T-cell (primary cell): ENCODE data around the gene CHP1. TPM values are rescaled to one million over a fixed set of nuclear protein-coding genes. Genes with fewer than 3 reads are reported as not detected.
"Not testable (repeated sequence)": the region's sequence is repeated elsewhere in the genome, so short reads cannot be mapped to it uniquely, and the experiment has no call there.

Source experiments
- ATAC-seq, 4 experiments: fragments of 200-7000 bp in 3 of 4; fragments of 150-1000 bp in 1 of 4; cut with Tn5 transposase; replicated peaks in 1 of 4; 1 replicate in 3 of 4; 2 replicates in 1 of 4; pipeline ENCODE4 v1.10.0; 2021; ENCODE audit warnings: moderate library complexity in 3 of 4, mild to moderate bottlenecking in 2 of 4, moderate number of reproducible peaks in 1 of 4
- CTCF ChIA-PET, 2 donors: fragments of 300-600 bp; sonication (Branson Sonifier 250); formaldehyde crosslinking; loops; one replicate each; lab custom pipeline; 2022; ENCODE audit warnings: antibody characterized with exemption in 2 of 2; lab: Charles Lee
- POLR2A ChIA-PET, 2 donors: fragments of 300-600 bp; sonication (Branson Sonifier 250); formaldehyde crosslinking; loops; one replicate each; lab custom pipeline; 2022; ENCODE audit warnings: antibody characterized with exemption in 2 of 2; lab: Charles Lee
- DNase-seq, 35 experiments: peaks; one replicate each; pipeline versions ENCODE4 v3.0.0 to v3.0.0-alpha.2; 2013 to 2023
- H3K27ac ChIP-seq: one replicate; pipeline ENCODE4 v1.5.1; 2013; ENCODE audit warnings: low read length
- H3K27me3 ChIP-seq, 2 experiments: replicated peaks in 1 of 2; 1 replicate in 1 of 2; 2 replicates in 1 of 2; pipeline versions ENCODE4 v1.6.1 to v1.7.0; 2013; ENCODE audit warnings: low read length in 1 of 2, mixed read lengths in 1 of 2; ENCODE audit not compliant: control insufficient read depth in 2 of 2, insufficient read depth in 2 of 2; ENCODE audit errors: extremely low read depth in 1 of 2
- H3K36me3 ChIP-seq, 2 donors: 1 replicate in 1 of 2; 2 replicates in 1 of 2; pipeline versions ENCODE4 v1.6.1 to v1.7.0; 2013; ENCODE audit warnings: low read length in 1 of 2; ENCODE audit not compliant: control insufficient read depth in 2 of 2, insufficient read depth in 1 of 2; ENCODE audit errors: extremely low read depth in 1 of 2
- H3K4me1 ChIP-seq, 2 experiments: 1 replicate in 1 of 2; 2 replicates in 1 of 2; pipeline versions ENCODE4 v1.6.1 to v1.7.0; 2013; ENCODE audit warnings: low read length in 2 of 2, mixed read lengths in 1 of 2; ENCODE audit not compliant: insufficient read depth in 2 of 2, control insufficient read depth in 1 of 2; ENCODE audit errors: extremely low read depth in 1 of 2
- H3K4me3 ChIP-seq, 2 donors: 1 replicate in 1 of 2; 2 replicates in 1 of 2; pipeline versions ENCODE4 v1.5.1 to v1.7.0; 2013; ENCODE audit warnings: mild to moderate bottlenecking in 2 of 2, low read length in 1 of 2, moderate library complexity in 1 of 2; ENCODE audit not compliant: control insufficient read depth in 1 of 2; ENCODE audit errors: extremely low read depth in 1 of 2
- H3K9me3 ChIP-seq: 2 replicates; pipeline ENCODE4 v1.7.0; 2013
- H3K27ac Mint-ChIP-seq, 2 donors: one replicate each; pipeline ENCODE4 v1.8.0; 2020 to 2021; ENCODE audit warnings: mild to moderate bottlenecking in 2 of 2, mixed read lengths in 2 of 2
- H3K27me3 Mint-ChIP-seq, 2 donors: one replicate each; pipeline ENCODE4 v1.8.0; 2021 to 2022; ENCODE audit warnings: mixed read lengths in 2 of 2
- H3K36me3 Mint-ChIP-seq: one replicate; pipeline ENCODE4 v1.8.0; 2021; ENCODE audit warnings: mixed read lengths
- H3K4me1 Mint-ChIP-seq, 3 donors: one replicate each; pipeline ENCODE4 v1.8.0; 2020 to 2022; ENCODE audit warnings: mixed read lengths in 3 of 3, mild to moderate bottlenecking in 1 of 3
- H3K4me3 Mint-ChIP-seq, 3 donors: one replicate each; pipeline ENCODE4 v1.8.0; 2020 to 2022; ENCODE audit warnings: mild to moderate bottlenecking in 3 of 3, mixed read lengths in 3 of 3, moderate library complexity in 3 of 3
- H3K9me3 Mint-ChIP-seq, 3 donors: one replicate each; pipeline ENCODE4 v1.8.0; 2020 to 2022; ENCODE audit warnings: mixed read lengths in 3 of 3
- WGBS: methylation state at CpG from one replicate; pipeline ENCODE4 v1.1.5; 2013; ENCODE audit warnings: missing lambda C conversion rate; ENCODE audit not compliant: insufficient coverage; 5-methylcytosine and 5-hydroxymethylcytosine counted together
- total RNA-seq, 35 experiments: library from RNA in 6 of 35; stranded (reverse) in 6 of 35; fragments of 120-200 nt in 1 of 35; gene quantifications; one replicate each; pipeline versions ENCODE4 v1.2.1 to v1.2.4 and lab custom pipeline; 2013 to 2026

Gene CHP1
- total RNA-seq, 5 donors from 2014 or later (not counting 1 experiment from before 2014, with no cell fraction given), result 20.5 to 34.4 (median 31.1) TPM

GRCh38 chr15:41307679-41308078, 76.6 kb downstream of the CHP1 start:
- Histone ChIP-seq H3K27me3 (no peaks in the 10 kb centered on the region), H3K27ac (no peak overlapping the region), H3K4me3 (no peak overlapping the region), H3K4me1 (no peaks in the 10 kb centered on the region), H3K36me3 (peaks cover 0 to 13% of the 10 kb centered on the region in 2 donors), H3K9me3 (no peaks in the 10 kb centered on the region)
- 75% methylated on average over 2 of the region's 5 CpGs for WGBS
- Mint-ChIP-seq H3K36me3 (peaks cover 7% of the 10 kb centered on the region), H3K9me3 (no peaks in the 10 kb centered on the region), H3K4me3 (no peak overlapping the region), H3K27ac (no peak overlapping the region), H3K27me3 (no peaks in the 10 kb centered on the region), H3K4me1 (peaks cover 2 to 5% (median 5%) of the 10 kb centered on the region in 3 donors)
- ChIA-PET CTCF (no interaction called here), POLR2A (no interaction called here)
- ATAC-seq (no peak), DNase-seq (no peak)

DNA sequence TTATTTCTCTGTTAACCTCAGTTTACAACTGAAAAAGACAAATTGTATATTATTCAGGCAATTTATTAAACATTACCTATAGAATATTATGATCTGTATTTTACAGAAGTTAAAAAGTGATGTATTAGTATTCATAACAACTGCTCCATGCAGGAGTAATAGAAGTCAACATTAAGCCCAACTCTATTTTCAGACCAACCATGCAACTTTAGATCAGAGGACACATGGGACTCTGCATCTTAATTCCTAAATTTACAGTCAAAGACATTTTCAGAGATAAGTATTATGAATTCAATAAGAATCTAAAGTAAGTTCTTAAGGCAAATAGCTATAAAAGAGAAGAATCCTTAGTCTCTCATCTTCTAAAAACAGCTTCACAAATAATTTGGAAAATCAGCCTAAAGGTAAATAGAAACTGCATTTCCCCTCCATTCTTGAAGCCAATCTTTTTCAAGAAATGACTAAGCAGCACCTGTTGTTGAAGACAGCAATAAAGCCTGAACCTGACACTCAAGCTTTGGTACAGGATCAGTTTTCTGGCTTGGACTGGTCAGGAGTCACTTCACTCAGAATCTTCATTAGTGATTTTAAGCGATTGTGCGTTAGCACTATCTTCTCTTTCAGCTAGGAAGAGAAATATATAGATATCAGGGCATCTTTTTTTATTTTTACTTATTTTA, 78.3 kb downstream of the CHP1 start:
- Mint-ChIP-seq H3K27me3 (no peaks in the 10 kb centered on the region), H3K9me3 (no peaks in the 10 kb centered on the region), H3K4me1 (peaks cover 0 to 3% (median 3%) of the 10 kb centered on the region in 3 donors), H3K36me3 (peaks cover 17% of the 10 kb centered on the region), H3K27ac (no peak overlapping the region), H3K4me3 (no peak overlapping the region)
- ChIA-PET CTCF (interaction anchor here in 1 of 2 donors (0.7 kb wide), 1 partner anchor 1264 kb away, joined by 4 read pairs; no protein-coding TSS in a partner anchor), POLR2A (no interaction called here)
- Histone ChIP-seq H3K36me3 (peaks cover 0 to 9% of the 10 kb centered on the region in 2 donors), H3K9me3 (no peaks in the 10 kb centered on the region), H3K27ac (no peak overlapping the region), H3K27me3 (no peaks in the 10 kb centered on the region), H3K4me1 (no peaks in the 10 kb centered on the region), H3K4me3 (no peak overlapping the region)
- WGBS, result no CpG with 5 or more reads among the region's 2 CpGs
- ATAC-seq (no peak), DNase-seq (no peak)

DNA sequence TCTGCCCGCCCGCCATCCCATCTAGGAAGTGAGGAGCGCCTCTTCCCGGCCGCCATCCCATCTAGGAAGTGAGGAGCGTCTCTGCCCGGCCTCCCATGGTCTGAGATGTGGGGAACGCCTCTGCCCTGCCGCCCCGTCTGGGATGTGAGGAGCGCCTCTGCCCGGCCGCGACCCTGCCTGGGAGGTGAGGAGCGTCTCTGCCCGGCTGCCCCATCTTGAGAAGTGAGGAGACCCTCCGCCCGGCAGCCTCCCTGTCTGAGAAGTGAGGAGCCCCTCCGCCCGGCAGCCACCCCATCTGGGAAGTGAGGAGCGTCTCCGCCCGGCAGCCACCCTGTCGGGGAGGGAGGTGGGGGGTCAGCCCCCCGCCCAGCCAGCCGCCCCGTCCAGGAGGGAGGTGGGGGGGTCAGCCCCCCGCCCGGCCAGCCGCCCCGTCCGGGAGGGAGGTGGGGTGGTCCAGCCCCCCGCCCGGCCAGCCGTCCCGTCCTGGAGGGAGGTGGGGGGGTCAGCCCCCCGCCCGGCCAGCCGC, 89.8 kb downstream of the CHP1 start:
- DNase-seq, H3K27me3 Mint-ChIP-seq, H3K9me3 ChIP-seq, H3K4me3 Mint-ChIP-seq, H3K27ac ChIP-seq, H3K9me3 Mint-ChIP-seq, H3K4me1 ChIP-seq, H3K4me3 ChIP-seq, POLR2A ChIA-PET, H3K36me3 ChIP-seq, ATAC-seq, CTCF ChIA-PET, H3K4me1 Mint-ChIP-seq, H3K27ac Mint-ChIP-seq, H3K27me3 ChIP-seq, H3K36me3 Mint-ChIP-seq: not testable (repeated sequence)
- no CpG with 5 or more reads among the region's 39 CpGs for WGBS

DNA sequence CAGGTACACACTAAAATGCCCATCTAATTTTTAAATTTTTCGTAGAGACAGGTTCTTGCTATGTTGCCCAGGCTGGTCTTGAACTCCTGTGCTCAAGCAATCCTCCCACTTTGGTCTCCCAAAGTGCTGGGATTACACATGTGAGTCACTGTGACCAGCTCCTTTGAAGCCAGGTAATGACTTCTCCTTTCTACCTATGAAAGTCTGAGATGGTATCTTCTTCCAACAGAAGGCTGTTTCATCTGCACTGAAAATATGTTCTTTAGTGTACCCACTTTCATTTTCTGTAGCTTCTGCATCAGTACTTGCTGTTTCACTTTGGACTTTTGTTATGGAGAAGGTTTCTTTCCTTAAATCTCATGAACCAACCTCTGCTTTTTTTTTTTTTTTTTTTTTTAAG, 92.5 kb downstream of the CHP1 start:
- POLR2A ChIA-PET, result no interaction called here
- peaks cover 4% of the 10 kb centered on the region for H3K36me3 Mint-ChIP-seq
- H3K9me3 ChIP-seq, result no peaks in the 10 kb centered on the region

DNA sequence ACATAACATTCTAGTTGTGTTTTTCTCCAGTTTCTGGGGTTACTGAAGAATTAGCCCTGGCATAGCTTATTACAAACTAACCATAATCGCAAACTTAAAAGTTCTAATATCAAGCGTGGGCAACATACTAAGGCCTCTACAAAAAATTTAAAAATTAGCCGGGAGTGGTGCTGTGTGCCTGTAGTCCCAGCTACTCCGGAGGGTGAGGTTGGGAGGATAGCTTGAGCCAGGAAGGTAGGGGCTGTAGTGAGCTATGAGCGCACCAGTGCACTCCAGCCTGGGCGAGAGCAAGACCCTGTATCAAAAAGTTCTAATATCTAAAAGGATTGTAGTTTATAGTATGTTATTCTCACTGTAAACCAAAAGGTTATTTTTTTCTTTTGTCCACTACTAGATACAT, 100.2 kb downstream of the CHP1 start:
- DNase-seq (no peak), ATAC-seq (no peak)
- H3K9me3 ChIP-seq, result no peaks in the 10 kb centered on the region
- Mint-ChIP-seq H3K9me3 (no peaks in the 10 kb centered on the region), H3K4me3 (peak overlapping the region; percentile 90 to 99 (median 97)), H3K4me1 (peaks cover 23 to 34% (median 23%) of the 10 kb centered on the region in 3 donors), H3K27me3 (no peaks in the 10 kb centered on the region), H3K27ac (peak overlapping the region; percentile 66 to 75), H3K36me3 (no peaks in the 10 kb centered on the region)
- ChIA-PET POLR2A (interaction anchor here in 1 of 2 donors (0.5 to 0.6 kb wide), 3 partner anchors 14 to 108 kb away, joined by 4 to 8 read pairs (median 5); no protein-coding TSS in a partner anchor), CTCF (no interaction called here)
- H3K36me3 ChIP-seq, result no peaks in the 10 kb centered on the region
- peaks cover 4 to 6% of the 10 kb centered on the region in 2 experiments for H3K4me1 ChIP-seq
- no peak overlapping the region for H3K27ac ChIP-seq
- no peaks in the 10 kb centered on the region for H3K27me3 ChIP-seq
- no CpG with 5 or more reads among the region's 6 CpGs for WGBS
- H3K4me3 ChIP-seq, result no peak overlapping the region

More for the DNA sequence above, 92.5 kb downstream of the CHP1 start:
- ATAC-seq (no peak), DNase-seq (no peak)
- peaks cover 0 to 6% (median 0%) of the 10 kb centered on the region in 3 donors for H3K4me1 Mint-ChIP-seq
- no peaks in the 10 kb centered on the region for H3K27me3 ChIP-seq
- H3K4me1 ChIP-seq, result no peaks in the 10 kb centered on the region
- no peaks in the 10 kb centered on the region for H3K9me3 Mint-ChIP-seq
- H3K27ac Mint-ChIP-seq, result no peak overlapping the region
- WGBS, result 89% methylated on average over 1 of the region's 1 CpG
- CTCF ChIA-PET, result interaction anchor here in 1 of 2 donors (0.8 kb wide), 1 partner anchor 299 kb away, joined by 3 read pairs; no protein-coding TSS in a partner anchor
- no peaks in the 10 kb centered on the region for H3K27me3 Mint-ChIP-seq
- no peaks in the 10 kb centered on the region for H3K36me3 ChIP-seq
- no peak overlapping the region for H3K27ac ChIP-seq
- H3K4me3 Mint-ChIP-seq, result no peak overlapping the region
- no peak overlapping the region for H3K4me3 ChIP-seq
